ENCODE results near the gene HSD11B2.

HSD11B2 gene

GRCh38 chr16:67430977-67431774, at the start of gene HSD11B2:
TSS of gene HSD11B2 (plus strand) at chr16:67431121. CDS start at chr16:67431249, 128 bp downstream.
- no peak for DNase-seq (ENCODE audit: low read depth)

- no peak for DNase-seq (ENCODE audit: low read depth)
Observed at GRCh38 chr16:67383284-67383683, 47.6 kb upstream of the HSD11B2 start.

GRCh38 chr16:67384778-67385510, 46.0 kb upstream of the HSD11B2 start:
- no peak for DNase-seq (ENCODE audit: low read depth)

DNA sequence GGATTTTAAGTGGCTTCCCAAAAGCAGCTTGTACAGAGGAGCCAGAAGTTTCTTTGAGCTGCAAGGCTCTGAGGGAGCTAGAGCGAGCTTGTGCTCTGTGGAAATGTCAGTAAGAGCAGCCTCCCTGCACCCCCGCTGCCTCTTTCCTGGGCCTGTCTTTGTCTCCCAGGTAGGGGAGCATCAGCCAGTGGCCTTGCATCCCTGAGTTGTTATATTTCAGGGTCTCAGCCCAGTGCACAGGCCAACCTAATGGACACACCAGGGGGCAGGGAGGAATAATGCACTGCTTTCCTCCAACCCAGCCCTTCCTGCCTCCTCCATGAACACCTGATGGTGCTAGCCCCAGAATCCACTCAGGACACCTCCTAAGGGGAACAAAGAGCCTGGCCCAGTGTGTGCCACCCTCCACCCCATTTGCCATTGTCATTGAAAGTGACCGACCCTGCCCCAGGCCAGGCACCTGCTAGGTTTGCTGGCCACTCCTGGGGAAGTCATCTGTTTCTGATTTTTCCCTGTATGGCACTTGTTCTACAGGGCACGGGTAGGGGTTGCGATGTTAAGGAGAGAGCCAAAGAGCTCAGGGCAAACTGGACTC, 44.0 kb upstream of the HSD11B2 start:
- DNase-seq (ENCODE audit: low read depth) = no peak

DNA sequence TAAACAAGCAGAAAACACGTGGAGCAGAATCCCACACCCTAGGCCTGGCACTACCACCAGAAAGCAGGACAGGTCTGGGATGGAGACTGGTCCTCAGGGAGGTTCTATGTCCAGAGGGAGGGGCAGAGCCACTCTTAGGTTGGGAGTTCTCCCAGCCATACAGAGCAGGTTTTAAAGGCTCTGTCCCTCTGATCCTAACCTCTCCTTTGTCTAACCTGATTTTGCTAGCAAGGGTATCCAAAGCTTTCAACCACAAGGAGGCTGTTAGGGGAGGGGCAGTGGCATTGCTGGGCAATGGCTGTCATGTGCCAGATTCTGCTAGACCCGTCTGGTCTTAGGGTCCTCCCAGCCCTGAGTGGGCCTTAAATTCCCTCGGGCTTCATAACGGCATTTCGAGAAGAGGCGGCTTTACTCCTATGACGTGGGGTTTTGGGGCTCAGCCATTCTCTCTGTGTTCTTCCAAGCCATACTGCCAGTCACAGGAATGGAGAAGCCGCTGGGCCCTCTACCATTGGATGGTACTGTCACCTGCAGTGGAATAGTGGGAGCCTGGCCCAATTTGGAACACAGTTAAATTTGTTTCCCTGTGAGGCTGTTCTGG, 43.3 kb upstream of the HSD11B2 start:
- no peak for DNase-seq (ENCODE audit: low read depth)

GRCh38 chr16:67388191-67388590, 42.7 kb upstream of the HSD11B2 start:
- DNase-seq (ENCODE audit: low read depth) = no peak

- DNase-seq (ENCODE audit: low read depth) = no peak
Observed at GRCh38 chr16:67388591-67388990, 42.3 kb upstream of the HSD11B2 start.

DNA sequence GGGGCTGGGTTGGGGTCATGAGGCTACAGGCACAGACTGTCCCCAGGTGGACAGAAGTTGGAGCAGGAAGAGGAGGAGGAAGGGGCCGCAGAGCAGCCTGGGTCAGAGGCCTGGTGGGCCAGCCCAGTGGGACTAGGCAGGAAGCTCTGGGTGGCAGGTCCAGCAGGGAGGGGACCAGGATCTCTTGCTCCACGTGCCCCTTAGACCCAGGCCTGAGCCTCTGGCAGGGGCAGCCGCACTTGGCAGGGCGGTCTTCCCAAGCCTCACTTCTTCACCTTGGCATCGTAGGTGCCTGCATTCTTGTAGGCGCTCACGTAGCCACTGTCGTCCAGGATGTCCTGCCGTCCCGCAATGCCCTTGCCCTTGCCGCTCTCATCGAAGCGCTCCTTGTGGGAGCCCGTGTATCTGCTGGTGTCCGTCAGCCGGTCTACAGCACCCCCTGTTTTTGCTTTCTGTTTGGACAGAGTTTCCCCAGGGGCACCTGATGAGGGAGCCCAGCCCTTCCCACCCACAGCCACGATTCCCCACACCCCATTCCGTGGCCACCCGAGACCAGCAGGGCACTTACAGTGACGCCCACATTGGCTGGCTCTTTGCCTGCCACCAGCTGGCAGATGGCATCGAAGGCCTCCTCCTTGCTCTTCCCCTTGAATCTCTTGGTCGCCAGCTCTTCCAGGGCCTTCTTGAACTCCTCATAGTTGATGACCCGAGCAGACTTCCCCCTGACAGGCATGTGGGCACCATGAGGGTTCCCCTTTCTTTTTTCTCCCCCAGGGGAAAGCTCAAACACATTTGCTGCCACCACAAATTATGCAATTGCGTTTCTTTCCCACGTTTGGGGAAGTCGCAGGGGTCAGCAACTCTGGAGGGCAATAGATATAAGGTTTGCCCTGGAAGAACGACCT, 40.8 kb upstream of the HSD11B2 start:
- DNase-seq (ENCODE audit: low read depth) = no peak

DNA sequence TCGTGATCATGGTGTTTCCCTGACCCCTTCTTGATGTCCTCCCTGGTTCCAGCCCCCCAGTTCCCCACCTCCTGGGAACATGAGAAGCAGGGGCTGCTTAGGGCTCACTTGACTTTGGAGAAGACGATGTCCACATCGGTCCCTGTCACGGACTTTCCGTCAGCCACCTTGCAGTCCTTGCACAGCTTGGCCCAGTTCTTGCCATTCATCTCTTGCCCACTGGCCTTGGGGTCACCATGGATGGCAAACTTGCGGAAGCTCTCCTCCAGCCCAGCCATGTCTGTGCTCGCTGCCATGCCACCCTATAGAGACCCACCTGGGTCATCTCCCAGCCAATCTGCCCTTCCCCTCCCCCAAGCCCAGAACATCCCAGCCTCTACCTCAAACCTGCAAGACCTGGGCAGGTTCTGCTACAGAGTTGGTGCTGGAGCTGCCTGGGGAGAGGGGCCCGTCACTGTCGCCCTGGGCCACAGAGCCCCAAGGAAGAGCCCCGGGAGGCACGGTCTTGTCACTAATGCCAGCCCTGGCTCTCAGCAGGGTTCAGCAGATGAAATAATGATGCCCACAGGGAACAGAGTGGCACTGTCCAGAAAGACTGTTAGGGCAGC, 40.0 kb upstream of the HSD11B2 start:
- no peak for DNase-seq (ENCODE audit: low read depth)

DNA sequence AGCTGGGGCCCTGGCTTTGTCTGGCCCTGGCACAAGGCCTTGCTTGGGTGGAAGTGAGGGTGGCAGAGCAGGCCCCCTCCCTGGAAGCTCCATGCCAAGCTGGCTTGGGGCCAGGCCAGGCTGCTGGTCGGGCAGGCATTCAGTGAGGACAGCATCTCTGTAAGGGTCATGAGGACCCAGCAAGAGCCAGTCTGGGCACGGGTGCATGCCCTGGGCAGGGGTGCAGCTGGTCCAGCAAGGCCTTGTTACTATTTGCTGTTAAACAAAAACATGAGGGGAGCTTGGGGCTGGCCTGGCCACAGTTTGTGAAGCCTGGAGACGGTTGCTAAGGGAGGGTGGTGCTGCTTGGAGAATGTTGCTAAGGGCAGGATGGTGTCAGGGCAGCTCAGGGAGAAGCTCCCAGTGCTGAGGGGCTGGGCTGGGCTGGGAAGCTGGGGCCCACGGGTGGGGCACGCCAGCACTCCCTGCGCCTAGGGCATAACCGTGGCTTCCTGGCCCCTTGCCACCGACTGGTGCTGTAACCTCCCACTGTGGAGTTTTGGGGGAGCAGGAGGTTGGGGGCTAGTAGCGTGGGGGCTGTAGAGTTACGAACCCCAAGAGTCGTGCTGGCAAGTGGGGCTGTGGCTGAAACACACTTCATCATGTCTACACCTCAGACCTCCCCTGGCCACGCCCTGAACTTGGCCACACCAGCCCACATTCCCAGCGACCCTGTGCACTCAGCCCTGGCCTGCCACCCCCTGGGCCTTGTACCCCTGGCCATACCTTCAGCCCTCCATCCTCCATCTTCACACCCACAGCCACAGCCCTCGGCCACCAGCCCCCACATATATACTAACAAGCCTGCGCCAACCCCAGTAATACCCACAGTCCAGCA, 39.3 kb upstream of the HSD11B2 start:
- no peak for DNase-seq (ENCODE audit: low read depth)

- DNase-seq (ENCODE audit: low read depth) = no peak
Observed at GRCh38 chr16:67392301-67393059, 38.4 kb upstream of the HSD11B2 start.

DNA sequence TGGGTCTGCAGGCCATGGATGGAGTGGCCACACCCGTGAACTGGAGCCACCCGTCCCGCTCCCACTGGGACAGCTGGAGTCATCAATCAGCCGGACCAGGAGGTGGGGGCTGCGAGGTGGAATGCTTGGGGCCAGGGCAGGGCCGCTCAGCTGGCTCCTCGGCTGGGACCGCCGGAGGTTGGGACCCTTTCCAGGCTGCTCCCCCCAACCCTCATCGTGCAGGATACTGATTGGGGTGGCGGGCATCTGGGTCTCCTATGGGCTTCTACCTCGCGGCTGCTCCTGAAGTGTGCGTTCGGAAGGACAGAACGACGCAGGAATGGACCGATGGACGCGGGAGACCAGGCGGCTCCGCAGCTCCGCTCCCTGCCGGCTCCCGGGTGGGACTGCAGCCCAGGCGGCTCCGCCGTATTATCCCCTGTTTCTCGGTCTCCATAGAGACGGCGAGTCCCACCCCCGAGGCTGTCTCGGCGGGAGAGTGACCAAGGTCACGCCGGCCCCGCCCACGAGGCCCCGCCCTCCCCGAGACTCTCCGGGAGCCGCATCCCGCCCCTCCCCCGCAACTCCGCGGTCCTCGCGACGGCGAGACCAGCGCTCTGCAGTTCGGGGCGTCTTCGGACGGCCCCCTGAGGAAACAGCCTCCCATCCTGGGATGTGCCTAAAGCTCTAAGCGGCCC, 37.7 kb upstream of the HSD11B2 start, which contains the start of gene TPPP3:
TPPP3 (minus strand) TSS at position 388 of the 677 bp plus-strand sequence. CDS start 2,387 bp downstream, outside the sequence.
- DNase-seq (ENCODE audit: low read depth) = no peak

GRCh38 chr16:67393788-67394154, 37.1 kb upstream of the HSD11B2 start:
- no peak for DNase-seq (ENCODE audit: low read depth)

GRCh38 chr16:67394155-67395104, 36.5 kb upstream of the HSD11B2 start:
- no peak for DNase-seq (ENCODE audit: low read depth)

DNA sequence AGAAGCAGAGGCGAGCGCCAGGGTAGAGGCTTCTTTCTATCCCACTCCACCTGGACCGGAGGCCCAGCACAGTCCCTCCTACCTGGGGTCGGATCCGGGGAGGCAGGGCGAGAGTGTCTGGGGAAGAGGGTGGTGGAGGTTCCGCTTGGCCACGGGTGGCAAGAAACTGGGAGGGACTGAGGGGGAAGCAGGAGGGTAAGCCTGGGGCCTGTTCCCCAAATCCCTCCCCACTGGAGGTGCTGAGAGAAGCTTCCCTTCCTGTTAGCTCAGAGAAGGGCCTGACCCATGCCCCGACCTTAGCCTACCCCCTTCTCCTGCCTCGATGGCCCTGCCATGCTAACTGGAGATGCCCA, 35.8 kb upstream of the HSD11B2 start:
- DNase-seq (ENCODE audit: low read depth) = no peak

DNA sequence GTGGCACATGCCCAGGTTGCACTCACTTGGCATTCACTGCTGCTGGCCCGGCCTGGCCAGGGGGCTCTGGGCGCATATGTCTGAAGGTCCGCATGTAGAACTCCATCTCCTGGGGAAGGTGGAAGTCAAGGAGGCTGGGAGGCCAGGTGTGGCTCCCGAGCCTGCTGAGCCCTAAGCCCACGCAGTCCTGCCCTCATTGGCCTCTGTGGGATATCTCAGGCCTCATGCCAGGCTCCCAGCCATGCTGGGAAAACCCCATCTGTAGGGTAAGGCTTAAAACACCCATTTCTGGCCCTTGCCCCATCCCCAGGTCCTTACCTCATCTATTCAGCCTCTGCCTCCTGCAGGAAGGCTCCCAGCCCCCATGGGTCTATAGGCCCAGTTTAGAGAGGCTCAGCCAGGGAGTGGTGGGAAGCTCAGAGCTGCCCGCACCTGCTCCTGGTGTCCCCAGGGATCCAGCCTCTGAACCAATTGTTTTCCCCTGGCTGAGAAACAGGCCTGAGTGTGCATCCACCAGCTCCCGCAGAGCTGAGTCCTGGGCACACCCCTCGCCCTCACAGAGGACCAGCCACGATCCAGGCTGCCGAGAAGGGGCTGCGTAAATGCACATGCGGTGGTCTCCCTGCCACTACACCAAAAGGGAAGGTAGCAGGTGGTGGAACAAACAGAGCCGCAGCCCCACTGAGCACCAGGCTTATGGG, 35.3 kb upstream of the HSD11B2 start:
- no peak for DNase-seq (ENCODE audit: low read depth)
